ENCODE results near the gene FAM181A.
A peak's percentile ranks its signal among the peaks of the same experiment; 100 is the strongest.

FAM181A gene

GRCh38 chr14:93930296-93930988 is 3.3 kb downstream of the FAM181A start:
- no peak for DNase-seq

GRCh38 chr14:93930989-93931307 is 3.8 kb downstream of the FAM181A start:
- no peak for DNase-seq

- no peak for DNase-seq
These were observed 5.5 kb downstream of the FAM181A start for GRCh38 chr14:93932642-93933041.

GRCh38 chr14:93935213-93935612 is 8.1 kb downstream of the FAM181A start:
- DNase-seq, result no peak

- peak; percentile 86 for DNase-seq
These were observed 9.1 kb downstream of the FAM181A start for GRCh38 chr14:93936245-93936644.

- no peak for DNase-seq
These were observed 9.8 kb downstream of the FAM181A start for GRCh38 chr14:93936926-93937325.

- no peak for DNase-seq
These were observed 10.4 kb downstream of the FAM181A start for GRCh38 chr14:93937519-93937918.

GRCh38 chr14:93938751-93939303 is 11.7 kb downstream of the FAM181A start:
- peak; percentile 35 for DNase-seq

- DNase-seq, result peak; percentile 86
These were observed 12.4 kb downstream of the FAM181A start for GRCh38 chr14:93939304-93940229.

- DNase-seq, result peak; percentile 2
These were observed 13.3 kb downstream of the FAM181A start for GRCh38 chr14:93940437-93940836.

- DNase-seq, result no peak
These were observed 14.3 kb downstream of the FAM181A start for GRCh38 chr14:93941293-93941910.

- peak; percentile 75 for DNase-seq
These were observed 15.9 kb downstream of the FAM181A start for GRCh38 chr14:93943052-93943451.

- DNase-seq, result no peak
These were observed 16.8 kb downstream of the FAM181A start for GRCh38 chr14:93943930-93944329.

- peak; percentile 20 for DNase-seq
These were observed 17.4 kb downstream of the FAM181A start for GRCh38 chr14:93944348-93945069.

GRCh38 chr14:93945070-93945399 is 17.9 kb downstream of the FAM181A start:
- DNase-seq, result no peak

- no peak for DNase-seq
These were observed 19.0 kb downstream of the FAM181A start for GRCh38 chr14:93946104-93946503.

- no peak for DNase-seq
These were observed 19.5 kb downstream of the FAM181A start for GRCh38 chr14:93946541-93947090.

- DNase-seq, result no peak
These were observed 20.1 kb downstream of the FAM181A start for GRCh38 chr14:93947282-93947681.

GRCh38 chr14:93949511-93950075 is 22.4 kb downstream of the FAM181A start:
- DNase-seq, result no peak

GRCh38 chr14:93950948-93951634 is 23.9 kb downstream of the FAM181A start:
- DNase-seq, result peak; percentile 81

Measured in NCI-H82 (cell line).